Mucosa of rectum (tissue), 2 donors: ENCODE results near the gene IRX3.

Source experiments
- H3K27ac ChIP-seq, 2 donors: one replicate each; pipeline ENCODE4 v1.7.0; 2013; ENCODE audit warnings: inconsistent platforms in 2 of 2, low read depth in 2 of 2, low read length in 2 of 2
- H3K27me3 ChIP-seq, 2 donors: one replicate each; pipeline ENCODE4 v1.7.0; 2013; ENCODE audit warnings: low read length in 2 of 2; ENCODE audit not compliant: control insufficient read depth in 2 of 2, insufficient read depth in 2 of 2
- H3K36me3 ChIP-seq, 2 donors: one replicate each; pipeline ENCODE4 v1.7.0; 2013; ENCODE audit warnings: low read length in 2 of 2; ENCODE audit not compliant: control insufficient read depth in 2 of 2, insufficient read depth in 2 of 2
- H3K4me1 ChIP-seq, 2 donors: one replicate each; pipeline ENCODE4 v1.7.0; 2013; ENCODE audit warnings: low read length in 2 of 2, mild to moderate bottlenecking in 1 of 2; ENCODE audit not compliant: control insufficient read depth in 2 of 2, insufficient read depth in 2 of 2
- H3K4me3 ChIP-seq, 2 donors: one replicate each; pipeline ENCODE4 v1.7.0; 2013; ENCODE audit warnings: low read length in 2 of 2
- H3K9ac ChIP-seq, 2 donors: one replicate each; pipeline ENCODE4 v1.7.0; 2013; ENCODE audit warnings: low read length in 2 of 2, low read depth in 1 of 2, mild to moderate bottlenecking in 1 of 2
- H3K9me3 ChIP-seq, 2 donors: one replicate each; pipeline ENCODE4 v1.7.0; 2013; ENCODE audit warnings: low read length in 2 of 2; ENCODE audit not compliant: control insufficient read depth in 2 of 2
- donor health status: healthy.
- donor health status: Normal muscosa, but diverticular disease.

IRX3 gene

GRCh38 chr16:54277845-54278703 lies 8.5 kb downstream of the IRX3 start:
- Histone ChIP-seq H3K4me1 (peaks cover 6 to 11% of the 10 kb centered on the region in 2 donors), H3K27me3 (peaks cover 23 to 28% of the 10 kb centered on the region in 2 donors), H3K36me3 (no peaks in the 10 kb centered on the region)

GRCh38 chr16:54275956-54276355 lies 10.6 kb downstream of the IRX3 start:
- H3K27ac ChIP-seq = no peak overlapping the region
- no peaks in the 10 kb centered on the region for H3K4me1 ChIP-seq
- H3K36me3 ChIP-seq = no peaks in the 10 kb centered on the region
- peaks cover 9 to 11% of the 10 kb centered on the region in 2 donors for H3K27me3 ChIP-seq
- H3K9me3 ChIP-seq = no peaks in the 10 kb centered on the region
- no peak overlapping the region for H3K9ac ChIP-seq
- H3K4me3 ChIP-seq = no peak overlapping the region

More at GRCh38 chr16:54277845-54278703, 8.5 kb downstream of the IRX3 start:
- Histone ChIP-seq H3K4me3 (no peak overlapping the region), H3K9me3 (no peaks in the 10 kb centered on the region), H3K27ac (no peak overlapping the region), H3K9ac (no peak overlapping the region)

DNA sequence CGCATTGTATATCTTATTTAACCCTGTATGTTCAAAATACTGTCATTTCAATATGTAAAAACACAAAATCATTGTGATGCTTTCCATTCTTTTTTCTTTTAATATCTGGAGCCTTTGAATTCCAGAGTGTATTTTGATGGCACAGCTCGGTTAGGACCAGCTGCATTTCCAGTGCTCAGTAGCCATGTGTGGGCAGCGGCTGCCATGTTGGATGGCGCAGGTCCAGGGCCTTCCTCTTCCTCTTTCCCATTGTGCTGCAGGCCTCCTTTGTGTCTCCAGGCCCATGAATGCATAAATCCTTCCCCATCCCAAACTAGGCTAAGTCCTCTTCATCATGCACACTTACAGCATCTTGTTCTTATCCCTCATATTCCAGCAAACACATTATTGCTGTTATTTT lies 13.0 kb downstream of the IRX3 start:
- no peaks in the 10 kb centered on the region for H3K4me1 ChIP-seq
- H3K27ac ChIP-seq = no peak overlapping the region
- no peaks in the 10 kb centered on the region for H3K36me3 ChIP-seq
- no peaks in the 10 kb centered on the region for H3K9me3 ChIP-seq
- H3K9ac ChIP-seq = no peak overlapping the region
- H3K4me3 ChIP-seq = no peak overlapping the region
- no peaks in the 10 kb centered on the region for H3K27me3 ChIP-seq

- Histone ChIP-seq H3K4me3 (no peak overlapping the region), H3K9me3 (no peaks in the 10 kb centered on the region), H3K9ac (no peak overlapping the region), H3K27ac (no peak overlapping the region), H3K36me3 (no peaks in the 10 kb centered on the region), H3K4me1 (no peaks in the 10 kb centered on the region), H3K27me3 (no peaks in the 10 kb centered on the region)
Measured at GRCh38 chr16:54270711-54271110, 15.9 kb downstream of the IRX3 start.

DNA sequence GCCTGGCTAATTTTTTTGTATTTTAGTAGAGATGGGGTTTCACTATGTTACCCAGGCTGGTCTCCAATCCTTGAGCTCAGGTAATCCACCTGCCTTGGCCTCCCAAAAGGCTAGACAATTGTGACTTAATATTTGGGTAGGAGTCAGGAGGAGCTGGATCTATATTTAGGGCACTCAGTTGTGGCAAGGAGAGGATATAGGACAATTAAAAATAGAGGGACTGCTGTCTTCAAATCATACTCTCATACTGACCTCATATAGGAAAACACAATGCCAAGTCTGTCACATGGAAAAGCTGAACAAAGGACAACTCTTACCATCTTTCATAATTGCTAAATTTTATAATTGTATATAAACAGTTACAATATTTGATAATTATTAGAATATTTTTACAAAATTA lies 17.1 kb downstream of the IRX3 start:
- no peaks in the 10 kb centered on the region for H3K9me3 ChIP-seq
- H3K4me3 ChIP-seq = no peak overlapping the region
- H3K27ac ChIP-seq = no peak overlapping the region
- H3K27me3 ChIP-seq = peaks cover 0 to 2% of the 10 kb centered on the region in 2 donors
- no peaks in the 10 kb centered on the region for H3K4me1 ChIP-seq
- no peaks in the 10 kb centered on the region for H3K36me3 ChIP-seq
- H3K9ac ChIP-seq = no peak overlapping the region

GRCh38 chr16:54268766-54269165 lies 17.8 kb downstream of the IRX3 start:
- H3K27me3 ChIP-seq = peaks cover 0 to 2% of the 10 kb centered on the region in 2 donors
- no peaks in the 10 kb centered on the region for H3K9me3 ChIP-seq
- H3K9ac ChIP-seq = no peak overlapping the region
- no peak overlapping the region for H3K27ac ChIP-seq
- H3K4me3 ChIP-seq = no peak overlapping the region
- no peaks in the 10 kb centered on the region for H3K4me1 ChIP-seq
- no peaks in the 10 kb centered on the region for H3K36me3 ChIP-seq

DNA sequence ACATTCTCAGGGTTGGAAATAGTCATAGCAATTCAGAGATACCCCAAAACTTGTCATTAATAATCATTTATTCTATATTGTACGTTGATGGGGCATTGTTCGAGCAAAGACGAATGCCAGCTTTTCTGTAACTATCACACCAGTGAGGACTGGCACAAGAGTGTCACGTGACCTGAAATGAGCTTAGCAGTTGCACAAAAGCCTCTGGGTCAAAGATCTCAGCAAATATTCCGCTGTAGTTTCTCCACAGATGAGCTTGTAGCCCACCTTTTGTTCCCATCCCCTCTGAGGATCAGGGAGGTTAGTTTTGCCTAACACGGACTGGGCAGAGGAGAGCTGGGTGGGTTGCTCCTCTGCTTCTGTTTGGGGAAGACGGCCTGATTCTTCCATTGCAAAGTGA lies 18.2 kb downstream of the IRX3 start:
- Histone ChIP-seq H3K4me3 (no peak overlapping the region), H3K9me3 (no peaks in the 10 kb centered on the region), H3K27ac (no peak overlapping the region), H3K4me1 (no peaks in the 10 kb centered on the region), H3K36me3 (no peaks in the 10 kb centered on the region), H3K27me3 (peaks cover 0 to 2% of the 10 kb centered on the region in 2 donors), H3K9ac (no peak overlapping the region)

DNA sequence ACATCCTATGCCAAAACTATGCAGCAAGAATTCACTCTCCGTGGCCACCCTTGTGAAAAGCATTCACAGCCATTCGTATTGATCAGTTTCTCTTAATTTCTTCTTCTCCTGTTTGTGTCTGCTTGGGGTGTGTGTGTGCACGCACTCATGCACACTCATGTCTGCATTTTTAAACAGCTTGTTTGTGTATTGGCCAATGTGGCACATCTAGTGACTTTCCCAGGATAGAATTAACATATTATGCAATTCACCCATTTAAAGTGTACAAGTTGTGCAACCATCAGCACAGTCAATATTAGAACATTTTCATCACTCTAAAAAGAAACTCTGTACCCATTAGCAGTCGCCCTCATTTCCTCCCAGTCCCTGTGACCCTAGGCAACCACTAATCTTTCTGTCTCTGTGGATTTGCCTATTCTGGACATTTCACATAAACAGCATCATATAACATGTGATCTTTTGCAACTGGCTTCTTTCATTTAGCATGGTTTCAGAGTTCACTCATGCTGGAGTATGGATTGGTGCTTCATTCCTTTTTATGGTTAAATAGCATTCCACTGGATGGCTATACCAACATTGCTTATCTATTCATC lies 20.1 kb downstream of the IRX3 start:
- H3K36me3 ChIP-seq = no peaks in the 10 kb centered on the region
- H3K4me3 ChIP-seq = no peak overlapping the region
- H3K9ac ChIP-seq = no peak overlapping the region
- H3K27ac ChIP-seq = no peak overlapping the region
- H3K4me1 ChIP-seq = no peaks in the 10 kb centered on the region
- peaks cover 0 to 2% of the 10 kb centered on the region in 2 donors for H3K27me3 ChIP-seq
- no peaks in the 10 kb centered on the region for H3K9me3 ChIP-seq

GRCh38 chr16:54265575-54266107 lies 20.9 kb downstream of the IRX3 start:
- H3K27me3 ChIP-seq = peaks cover 0 to 2% of the 10 kb centered on the region in 2 donors
- H3K36me3 ChIP-seq = no peaks in the 10 kb centered on the region
- H3K4me1 ChIP-seq = no peaks in the 10 kb centered on the region
- H3K4me3 ChIP-seq = no peak overlapping the region
- no peak overlapping the region for H3K9ac ChIP-seq
- H3K27ac ChIP-seq = no peak overlapping the region
- H3K9me3 ChIP-seq = no peaks in the 10 kb centered on the region

DNA sequence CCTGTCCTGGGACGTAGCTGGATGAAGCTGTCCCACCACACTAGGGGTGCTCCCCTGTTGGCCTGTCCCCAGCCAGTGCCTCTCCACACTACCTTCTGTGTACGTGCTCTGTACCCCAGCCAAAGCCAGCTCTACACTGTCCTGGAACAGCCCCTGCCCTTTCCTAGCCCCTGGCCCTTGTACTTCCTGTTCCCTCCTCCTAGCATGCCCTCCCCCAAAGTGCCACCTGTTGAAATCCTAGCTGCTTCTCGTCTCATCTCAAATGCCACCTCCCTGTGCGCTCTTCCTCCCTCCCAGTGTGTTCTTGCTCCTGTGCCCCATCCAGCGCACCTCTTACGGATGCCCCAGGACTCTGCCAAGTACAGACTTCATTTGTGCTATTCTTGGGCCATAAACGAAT lies 33.5 kb downstream of the IRX3 start:
- H3K4me1 ChIP-seq = no peaks in the 10 kb centered on the region
- peaks cover 0 to 3% of the 10 kb centered on the region in 2 donors for H3K27me3 ChIP-seq
- H3K9me3 ChIP-seq = no peaks in the 10 kb centered on the region
- H3K4me3 ChIP-seq = no peak overlapping the region
- no peaks in the 10 kb centered on the region for H3K36me3 ChIP-seq
- no peak overlapping the region for H3K27ac ChIP-seq
- no peak overlapping the region for H3K9ac ChIP-seq
